NK-92 (cell line): ENCODE results near the gene APC2.
"Not testable (repeated sequence)": the region's sequence is repeated elsewhere in the genome, so short reads cannot be mapped to it uniquely, and the experiment has no call there.

Experiments
- DNase-seq: peaks from one replicate; lab custom pipeline; 2025; ENCODE audit not compliant: unreplicated experiment; lab: John Stamatoyannopoulos, UW

Gene APC2

GRCh38 chr19:1475751-1476437 lies 26.0 kb downstream of the APC2 start:
- DNase-seq: no peak

- not testable (repeated sequence) for DNase-seq
These were observed 27.1 kb downstream of the APC2 start for GRCh38 chr19:1477056-1477455.

GRCh38 chr19:1478934-1479707 lies 29.2 kb downstream of the APC2 start, which contains the start of gene C19orf25:
TSS of gene C19orf25 (minus strand) at chr19:1479215. CDS start at chr19:1478903, 312 bp downstream.
- peak; percentile 38 for DNase-seq

- DNase-seq: no peak
These were observed 31.4 kb downstream of the APC2 start for GRCh38 chr19:1481224-1481892.

- DNase-seq: no peak
These were observed 32.0 kb downstream of the APC2 start for GRCh38 chr19:1481893-1482360.

- DNase-seq: no peak
These were observed 32.6 kb downstream of the APC2 start for GRCh38 chr19:1482361-1483130.

GRCh38 chr19:1483131-1483978 lies 33.4 kb downstream of the APC2 start:
- no peak for DNase-seq

- no peak for DNase-seq
These were observed 34.1 kb downstream of the APC2 start for GRCh38 chr19:1483979-1484428.

- no peak for DNase-seq
These were observed 37.0 kb downstream of the APC2 start for GRCh38 chr19:1486720-1487575.

- no peak for DNase-seq
These were observed 37.8 kb downstream of the APC2 start for GRCh38 chr19:1487576-1488281.

GRCh38 chr19:1488282-1488601 lies 38.3 kb downstream of the APC2 start:
- no peak for DNase-seq

GRCh38 chr19:1489463-1490310 lies 39.8 kb downstream of the APC2 start:
- DNase-seq: no peak

- DNase-seq: peak; percentile 93
These were observed 40.6 kb downstream of the APC2 start, which contains the start of gene PCSK4 for GRCh38 chr19:1490311-1491113. TSS of gene PCSK4 (minus strand) at chr19:1490350. CDS start at chr19:1490346, 4 bp downstream.

GRCh38 chr19:1491114-1491848 lies 41.4 kb downstream of the APC2 start, which contains the start of gene REEP6:
TSS of gene REEP6 (plus strand) at chr19:1491181. CDS start at chr19:1491270, 89 bp downstream.
- no peak for DNase-seq

- DNase-seq: no peak
These were observed 41.9 kb downstream of the APC2 start for GRCh38 chr19:1491849-1492170.

- no peak for DNase-seq
These were observed 42.6 kb downstream of the APC2 start for GRCh38 chr19:1492474-1493006.
